ENCODE data around the gene MIDN.
A peak's percentile ranks its signal among the peaks of the same experiment; 100 is the strongest.

The MIDN gene

DNA sequence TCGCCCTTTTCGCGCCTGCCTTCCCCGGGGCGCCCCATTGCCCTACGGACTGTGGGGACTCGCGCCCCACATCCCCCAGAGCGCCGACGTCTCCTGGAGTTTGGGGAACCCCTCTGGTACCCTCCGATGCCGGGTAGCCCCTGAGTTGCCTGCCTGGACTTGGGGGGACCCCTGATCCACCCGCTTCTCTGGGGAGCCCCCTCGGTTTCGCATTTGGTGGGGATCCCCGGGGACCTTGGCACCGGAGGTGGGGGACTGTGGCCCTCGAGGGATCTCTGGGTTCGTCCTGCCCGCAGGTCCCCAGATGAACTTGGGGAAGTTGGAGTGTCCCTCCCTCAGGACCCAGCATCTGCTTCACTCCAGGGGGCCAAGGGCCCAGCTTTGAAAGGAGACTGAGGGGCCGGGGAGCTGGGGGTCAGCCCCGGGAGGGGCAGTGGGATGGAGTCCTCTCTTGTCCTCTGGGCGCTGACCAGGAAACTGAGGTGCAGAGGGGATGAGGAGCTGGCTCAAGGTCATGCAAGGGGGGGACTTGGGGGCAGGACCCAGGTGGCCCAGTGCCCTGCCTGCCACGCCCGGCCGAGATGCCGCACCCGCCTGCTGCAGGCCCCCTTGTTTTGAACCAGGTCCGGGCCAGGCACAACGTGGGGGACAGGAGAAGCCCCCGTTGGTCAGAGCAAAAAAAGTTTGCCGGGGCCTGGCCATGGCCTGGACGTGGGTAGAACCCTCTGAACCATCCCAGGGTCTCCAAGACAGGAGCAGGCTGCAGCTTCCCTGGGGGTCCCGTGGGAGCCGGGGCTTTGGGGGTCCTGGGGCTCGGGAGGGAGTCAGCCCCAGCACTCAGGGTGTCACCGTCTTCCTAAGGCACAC, 38.3 kb downstream of the MIDN start:
- peak overlapping the region; percentile 98 for H3K4me2 ChIP-seq
- H3K4me1 ChIP-seq = peaks cover 49% of the 10 kb centered on the region
- H3K4me3 ChIP-seq = peak overlapping the region; percentile 72
- no peak for TF ChIP-seq Cebpa-rat (IDR thresholded peaks at IDR 0.05)
- H3K27ac ChIP-seq = peak overlapping the region; percentile 53; the same call in 1 of the 2 replicates
- H3K27me3 ChIP-seq = peaks cover 87% of the 10 kb centered on the region
- H3K9ac ChIP-seq = peak overlapping the region; percentile 60
- no peaks in the 10 kb centered on the region for H3K9me3 ChIP-seq
- H4K20me1 ChIP-seq = peaks cover 70% of the 10 kb centered on the region
- H3K36me3 ChIP-seq = no peaks in the 10 kb centered on the region

GRCh38 chr19:1287354-1288225, 39.2 kb downstream of the MIDN start:
- no peaks in the 10 kb centered on the region for H3K9me3 ChIP-seq
- no peaks in the 10 kb centered on the region for H3K36me3 ChIP-seq
- H3K4me3 ChIP-seq = peak overlapping the region; percentile 72
- peaks cover 79% of the 10 kb centered on the region for H4K20me1 ChIP-seq
- H3K9ac ChIP-seq = no peak overlapping the region
- H3K4me1 ChIP-seq = peaks cover 57% of the 10 kb centered on the region
- no peak overlapping the region for H3K27ac ChIP-seq
- peaks cover 95% of the 10 kb centered on the region for H3K27me3 ChIP-seq
- no peak for TF ChIP-seq Cebpa-rat (IDR thresholded peaks at IDR 0.05)
- peak overlapping the region; percentile 98 for H3K4me2 ChIP-seq

GRCh38 chr19:1288226-1288612, 39.8 kb downstream of the MIDN start:
- no peaks in the 10 kb centered on the region for H3K36me3 ChIP-seq
- peaks cover 85% of the 10 kb centered on the region for H4K20me1 ChIP-seq
- H3K27ac ChIP-seq = no peak overlapping the region
- H3K9me3 ChIP-seq = no peaks in the 10 kb centered on the region
- peaks cover 95% of the 10 kb centered on the region for H3K27me3 ChIP-seq
- TF ChIP-seq Cebpa-rat (IDR thresholded peaks at IDR 0.05) = no peak
- no peak overlapping the region for H3K4me3 ChIP-seq
- peak overlapping the region; percentile 98; the same call in 1 of the 2 replicates for H3K4me2 ChIP-seq
- no peak overlapping the region for H3K9ac ChIP-seq
- peaks cover 64% of the 10 kb centered on the region for H3K4me1 ChIP-seq

DNA sequence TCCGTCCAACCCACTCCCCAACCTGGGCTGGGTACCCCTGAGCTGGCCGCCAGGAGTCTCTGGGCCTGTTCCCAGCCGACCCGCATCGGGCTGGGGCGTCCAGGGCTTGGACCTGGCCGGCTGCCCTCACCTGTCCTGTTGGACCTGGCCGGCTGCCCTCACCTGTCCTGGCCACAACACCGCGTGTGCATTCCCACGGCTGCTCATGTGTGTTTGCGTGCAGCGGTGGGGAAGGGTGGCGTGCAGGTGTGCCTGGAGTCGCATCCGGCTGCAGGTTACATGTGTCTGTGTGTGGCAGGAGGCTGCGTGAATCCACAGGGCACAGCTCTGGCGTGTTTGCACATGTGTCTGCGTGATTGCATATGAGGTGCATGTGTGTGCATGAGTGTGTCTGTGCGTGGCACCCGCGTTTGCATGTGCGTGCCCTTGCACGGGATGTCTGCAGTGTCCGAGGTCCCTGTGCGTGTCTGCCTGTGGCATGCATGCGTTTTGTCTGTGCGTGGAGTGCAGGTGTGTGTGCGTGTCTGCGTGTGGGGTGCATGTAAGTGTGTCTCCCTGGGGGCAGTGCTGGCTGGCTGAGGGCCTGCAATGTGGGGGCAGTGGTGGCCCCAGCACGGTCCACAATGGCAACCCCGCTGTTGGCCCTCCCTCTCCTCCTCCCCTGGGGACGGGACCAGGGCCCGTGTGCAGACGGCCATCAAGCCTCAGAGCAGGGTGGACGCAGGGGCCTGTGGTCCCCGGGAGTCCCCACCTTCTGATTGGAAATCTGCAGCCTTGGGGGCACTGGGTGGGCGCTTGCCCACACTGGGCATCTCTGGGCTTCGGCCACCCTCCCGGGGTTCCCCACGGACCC, 40.7 kb downstream of the MIDN start:
- Histone ChIP-seq H3K9ac (no peak overlapping the region), H3K27me3 (peaks cover 94% of the 10 kb centered on the region), H3K4me1 (peaks cover 72% of the 10 kb centered on the region), H3K4me3 (no peak overlapping the region), H3K9me3 (no peaks in the 10 kb centered on the region), H3K36me3 (no peaks in the 10 kb centered on the region), H3K4me2 (no peak overlapping the region), H4K20me1 (peaks cover 91% of the 10 kb centered on the region), H3K27ac (no peak overlapping the region)
- no peak for TF ChIP-seq Cebpa-rat (IDR thresholded peaks at IDR 0.05)

DNA sequence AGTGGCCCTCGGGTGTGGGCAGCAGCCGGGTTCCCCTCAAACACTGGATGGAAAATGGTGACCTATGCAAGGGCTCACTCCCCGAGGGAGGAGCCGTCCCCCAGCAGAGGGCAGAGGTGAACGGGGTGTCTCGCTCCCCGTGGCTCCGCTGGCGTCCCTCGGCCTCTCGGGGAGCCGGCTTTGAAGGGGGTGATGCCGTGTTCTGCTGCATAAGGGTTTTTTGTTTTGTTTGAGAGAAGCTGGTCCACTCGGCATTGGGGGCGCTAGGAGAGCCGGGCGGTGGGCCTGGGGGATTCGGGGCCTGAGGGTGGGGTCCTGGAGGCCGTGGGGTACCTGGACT, 41.3 kb downstream of the MIDN start:
- Histone ChIP-seq H3K4me3 (no peak overlapping the region), H3K27ac (no peak overlapping the region), H4K20me1 (peaks cover 91% of the 10 kb centered on the region), H3K36me3 (no peaks in the 10 kb centered on the region), H3K4me1 (peaks cover 78% of the 10 kb centered on the region), H3K27me3 (peaks cover 91% of the 10 kb centered on the region), H3K4me2 (no peak overlapping the region), H3K9me3 (no peaks in the 10 kb centered on the region), H3K9ac (no peak overlapping the region)
- TF ChIP-seq Cebpa-rat (IDR thresholded peaks at IDR 0.05) = no peak

DNA sequence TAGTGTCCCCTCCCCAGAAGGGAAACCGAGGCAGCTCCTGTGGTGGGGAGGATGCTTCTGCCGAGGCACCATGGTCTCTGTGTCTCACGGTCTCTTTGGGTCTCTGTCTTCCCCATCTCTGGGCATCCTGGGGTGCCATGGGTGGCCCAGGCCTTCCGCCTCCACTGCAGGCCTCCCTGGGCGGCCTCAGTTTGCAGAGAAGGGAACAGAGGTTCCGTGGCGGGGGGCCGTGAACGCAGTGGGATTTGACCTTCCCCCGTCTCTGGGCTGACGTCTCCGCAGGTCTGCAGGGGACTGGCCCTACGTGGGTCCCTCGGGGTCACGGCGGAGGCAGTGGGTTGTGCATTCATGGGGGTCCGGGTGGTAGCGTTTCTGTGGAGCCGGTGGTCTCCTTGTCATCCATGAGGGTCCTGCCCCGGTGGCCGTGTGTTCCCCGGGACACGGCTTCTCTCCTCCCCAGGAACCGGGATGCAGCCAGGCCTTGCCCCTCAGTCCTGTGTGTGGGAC, 41.9 kb downstream of the MIDN start:
- H3K4me2 ChIP-seq = peak overlapping the region; percentile 92; the same call in 1 of the 2 replicates
- peaks cover 80% of the 10 kb centered on the region for H3K4me1 ChIP-seq
- H3K27ac ChIP-seq = no peak overlapping the region
- H3K9ac ChIP-seq = no peak overlapping the region
- TF ChIP-seq Cebpa-rat (IDR thresholded peaks at IDR 0.05) = no peak
- H4K20me1 ChIP-seq = peaks cover 91% of the 10 kb centered on the region
- H3K4me3 ChIP-seq = no peak overlapping the region
- H3K36me3 ChIP-seq = no peaks in the 10 kb centered on the region
- H3K9me3 ChIP-seq = no peaks in the 10 kb centered on the region
- H3K27me3 ChIP-seq = peaks cover 89% of the 10 kb centered on the region

GRCh38 chr19:1290703-1291651, 42.6 kb downstream of the MIDN start:
- Histone ChIP-seq H3K9me3 (no peaks in the 10 kb centered on the region), H3K27ac (no peak overlapping the region), H3K4me2 (peak overlapping the region; percentile 92), H3K9ac (no peak overlapping the region), H3K36me3 (no peaks in the 10 kb centered on the region), H3K4me1 (peaks cover 83% of the 10 kb centered on the region), H3K4me3 (no peak overlapping the region), H4K20me1 (peaks cover 93% of the 10 kb centered on the region), H3K27me3 (peaks cover 82% of the 10 kb centered on the region)
- TF ChIP-seq Cebpa-rat (IDR thresholded peaks at IDR 0.05) = no peak

DNA sequence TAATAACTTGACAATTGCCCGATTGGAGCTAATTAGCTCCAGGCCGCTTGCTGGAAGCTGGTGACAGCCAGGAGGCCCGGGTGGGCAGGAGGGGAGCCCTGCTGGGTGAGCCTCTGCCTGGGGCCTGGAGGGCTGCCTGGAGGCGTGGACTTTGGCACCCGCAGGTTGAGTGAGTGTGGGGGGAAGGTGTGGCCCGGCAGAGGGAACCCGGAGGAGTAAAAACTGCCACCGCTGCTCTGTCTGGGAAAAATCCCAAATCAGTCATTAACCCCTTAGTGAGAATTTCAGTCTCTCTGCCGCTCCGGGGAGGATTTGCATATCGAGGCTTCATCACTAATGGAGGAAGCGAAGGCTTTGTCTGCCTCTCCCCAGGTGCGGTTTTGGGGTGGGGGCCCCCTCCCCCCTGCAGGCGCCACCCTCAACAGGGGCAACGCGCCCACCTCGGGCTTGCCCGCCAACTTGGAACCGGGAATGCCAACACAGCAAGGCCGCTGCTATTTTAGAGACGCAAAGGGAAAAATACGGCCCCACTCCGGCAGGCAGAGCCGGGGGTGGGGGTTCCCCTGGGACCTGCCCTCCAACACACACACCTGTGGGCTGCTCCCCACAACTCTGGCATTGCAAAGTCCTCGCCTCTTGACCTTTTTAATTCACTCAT, 43.5 kb downstream of the MIDN start:
- Histone ChIP-seq H3K9ac (no peak overlapping the region), H3K4me1 (peaks cover 85% of the 10 kb centered on the region)
- no peak for TF ChIP-seq Cebpa-rat (IDR thresholded peaks at IDR 0.05)

More for the DNA sequence above, 43.5 kb downstream of the MIDN start:
- Histone ChIP-seq H3K4me2 (peak overlapping the region; percentile 92), H4K20me1 (peaks cover 91% of the 10 kb centered on the region), H3K27ac (no peak overlapping the region), H3K4me3 (no peak overlapping the region), H3K9me3 (no peaks in the 10 kb centered on the region), H3K36me3 (no peaks in the 10 kb centered on the region), H3K27me3 (peaks cover 73% of the 10 kb centered on the region)
